Measurements from ENCODE around the gene LTBP1.

DNA sequence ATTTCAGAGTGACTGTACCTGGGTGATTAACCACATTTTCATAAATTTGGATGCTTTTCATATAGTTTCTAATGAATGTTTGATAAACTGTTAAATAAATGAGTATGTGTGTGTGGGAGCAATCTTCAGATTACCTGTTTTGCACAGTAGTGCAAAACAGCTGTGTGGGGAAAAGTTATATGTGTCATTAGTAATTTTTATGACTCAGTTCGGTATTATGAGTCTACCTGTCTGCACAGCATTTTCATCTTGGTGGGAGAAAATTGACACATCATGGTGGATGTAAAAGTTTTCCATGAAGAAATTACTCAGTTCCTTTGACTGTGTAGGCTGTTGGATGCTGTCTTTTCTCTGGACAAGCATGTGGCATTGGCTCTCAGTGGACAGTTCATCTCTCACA, 43.8 kb downstream of the LTBP1 start:
- TF ChIP-seq, protein P1, sequence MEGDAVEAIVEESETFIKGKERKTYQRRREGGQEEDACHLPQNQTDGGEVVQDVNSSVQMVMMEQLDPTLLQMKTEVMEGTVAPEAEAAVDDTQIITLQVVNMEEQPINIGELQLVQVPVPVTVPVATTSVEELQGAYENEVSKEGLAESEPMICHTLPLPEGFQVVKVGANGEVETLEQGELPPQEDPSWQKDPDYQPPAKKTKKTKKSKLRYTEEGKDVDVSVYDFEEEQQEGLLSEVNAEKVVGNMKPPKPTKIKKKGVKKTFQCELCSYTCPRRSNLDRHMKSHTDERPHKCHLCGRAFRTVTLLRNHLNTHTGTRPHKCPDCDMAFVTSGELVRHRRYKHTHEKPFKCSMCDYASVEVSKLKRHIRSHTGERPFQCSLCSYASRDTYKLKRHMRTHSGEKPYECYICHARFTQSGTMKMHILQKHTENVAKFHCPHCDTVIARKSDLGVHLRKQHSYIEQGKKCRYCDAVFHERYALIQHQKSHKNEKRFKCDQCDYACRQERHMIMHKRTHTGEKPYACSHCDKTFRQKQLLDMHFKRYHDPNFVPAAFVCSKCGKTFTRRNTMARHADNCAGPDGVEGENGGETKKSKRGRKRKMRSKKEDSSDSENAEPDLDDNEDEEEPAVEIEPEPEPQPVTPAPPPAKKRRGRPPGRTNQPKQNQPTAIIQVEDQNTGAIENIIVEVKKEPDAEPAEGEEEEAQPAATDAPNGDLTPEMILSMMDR (conservative IDR thresholded peaks at IDR 0.05): no peak
- no peak for TF ChIP-seq EZH2 (IDR thresholded peaks at IDR 0.05; ENCODE audit: low read depth)
